Measurements from ENCODE around the gene INHBA. TPM values are rescaled to one million over a fixed set of nuclear protein-coding genes. Genes with fewer than 3 reads are reported as not detected.

The INHBA gene
- under 1 TPM in 1 of 2 donors, not detected in 1; 0.52 TPM for total RNA-seq

DNA sequence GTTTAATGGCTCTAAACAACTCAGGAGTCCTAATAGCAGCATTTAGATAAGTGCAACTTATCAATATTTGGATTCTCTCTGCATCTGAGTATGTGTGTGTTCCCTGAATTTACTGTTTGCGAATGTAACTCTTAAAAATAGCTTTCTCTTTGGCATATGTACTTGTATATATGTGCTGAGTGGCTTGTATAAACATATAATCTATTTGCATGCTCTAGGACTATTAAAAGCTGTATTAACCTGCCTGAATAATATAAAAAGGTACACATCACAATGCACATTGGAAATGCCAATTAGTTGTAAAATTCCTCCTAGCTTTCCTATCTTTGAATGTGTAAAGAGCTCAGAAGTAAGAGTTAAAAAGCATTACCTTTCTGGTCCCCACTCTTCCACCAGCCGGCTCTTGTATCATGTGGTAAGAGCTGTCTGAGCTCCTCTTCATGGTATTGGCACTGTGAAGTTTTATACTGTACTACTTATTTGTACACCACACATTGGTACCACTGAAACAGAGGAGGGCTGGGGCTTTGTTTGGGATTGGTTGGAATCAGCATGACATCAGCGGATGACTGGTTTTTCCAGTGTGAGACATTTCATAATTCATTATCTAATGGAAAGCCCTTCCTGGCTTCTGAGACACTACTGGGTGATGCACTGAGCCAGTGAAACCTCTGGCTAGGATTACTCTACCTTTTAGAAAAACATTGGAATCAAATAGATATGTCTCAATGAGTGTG lies at the start of gene INHBA:
Gene INHBA, minus strand, starts transcription at position 456 of the 737 bp plus-strand sequence. CDS start 2,716 bp downstream, outside the sequence.
- Histone ChIP-seq H3K4me1 (peaks cover 26% of the 10 kb centered on the region), H3K36me3 (replicated peaks in 1 of 2; ENCODE audit: insufficient read depth in 1 of 2, low read depth in 2 of 2) (no peaks in the 10 kb centered on the region), H3K27me3 (no peaks in the 10 kb centered on the region), H3K9me3 (no peaks in the 10 kb centered on the region), H3K4me3 (no peak within 1 kb of the TSS), H3K27ac (no peak within 1 kb of the TSS)
- ATAC-seq = no peak
- no peak for DNase-seq
- no peak for TF ChIP-seq POLR2A (IDR thresholded peaks at IDR 0.05)
- TF ChIP-seq, protein P1, sequence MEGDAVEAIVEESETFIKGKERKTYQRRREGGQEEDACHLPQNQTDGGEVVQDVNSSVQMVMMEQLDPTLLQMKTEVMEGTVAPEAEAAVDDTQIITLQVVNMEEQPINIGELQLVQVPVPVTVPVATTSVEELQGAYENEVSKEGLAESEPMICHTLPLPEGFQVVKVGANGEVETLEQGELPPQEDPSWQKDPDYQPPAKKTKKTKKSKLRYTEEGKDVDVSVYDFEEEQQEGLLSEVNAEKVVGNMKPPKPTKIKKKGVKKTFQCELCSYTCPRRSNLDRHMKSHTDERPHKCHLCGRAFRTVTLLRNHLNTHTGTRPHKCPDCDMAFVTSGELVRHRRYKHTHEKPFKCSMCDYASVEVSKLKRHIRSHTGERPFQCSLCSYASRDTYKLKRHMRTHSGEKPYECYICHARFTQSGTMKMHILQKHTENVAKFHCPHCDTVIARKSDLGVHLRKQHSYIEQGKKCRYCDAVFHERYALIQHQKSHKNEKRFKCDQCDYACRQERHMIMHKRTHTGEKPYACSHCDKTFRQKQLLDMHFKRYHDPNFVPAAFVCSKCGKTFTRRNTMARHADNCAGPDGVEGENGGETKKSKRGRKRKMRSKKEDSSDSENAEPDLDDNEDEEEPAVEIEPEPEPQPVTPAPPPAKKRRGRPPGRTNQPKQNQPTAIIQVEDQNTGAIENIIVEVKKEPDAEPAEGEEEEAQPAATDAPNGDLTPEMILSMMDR (IDR thresholded peaks at IDR 0.05) = no peak
- intact Hi-C loops (cut with DNase I) = no loop called here
- 64 to 67% methylated on average over 3 of the region's 3 CpGs for WGBS, 2 donors

DNA sequence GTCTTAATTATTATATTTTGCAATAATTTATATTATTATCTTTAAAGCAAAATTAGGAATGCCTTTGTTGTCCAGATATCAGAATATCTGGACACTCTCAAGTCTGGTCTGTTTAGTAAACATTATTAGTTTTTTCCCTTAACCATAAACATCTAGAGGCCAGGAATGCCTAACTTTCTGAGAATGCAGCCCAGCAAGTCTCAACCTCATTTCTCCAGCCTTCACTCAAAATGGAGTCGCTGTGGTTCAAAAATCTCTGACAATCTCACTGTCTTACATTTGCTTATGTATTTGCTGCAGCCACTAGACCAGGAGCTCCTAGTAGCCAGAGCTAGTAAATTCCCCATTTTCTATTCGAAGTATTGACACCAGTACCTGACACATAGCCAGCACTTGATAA lies 49.7 kb upstream of the INHBA start:
- DNase-seq (no peak), ATAC-seq (no peak)
- intact Hi-C loops (cut with DNase I) = no loop called here
- Histone ChIP-seq H3K4me3 (no peak overlapping the region), H3K36me3 (replicated peaks in 1 of 2; ENCODE audit: insufficient read depth in 1 of 2, low read depth in 2 of 2) (no peaks in the 10 kb centered on the region), H3K27ac (no peak overlapping the region), H3K27me3 (no peaks in the 10 kb centered on the region), H3K4me1 (no peaks in the 10 kb centered on the region), H3K9me3 (no peaks in the 10 kb centered on the region)
- TF ChIP-seq, protein P1 (IDR thresholded peaks at IDR 0.05) = no peak
- TF ChIP-seq POLR2A (IDR thresholded peaks at IDR 0.05) = no peak
- 51 to 55% methylated on average over 2 of the region's 2 CpGs for WGBS, 2 donors

DNA sequence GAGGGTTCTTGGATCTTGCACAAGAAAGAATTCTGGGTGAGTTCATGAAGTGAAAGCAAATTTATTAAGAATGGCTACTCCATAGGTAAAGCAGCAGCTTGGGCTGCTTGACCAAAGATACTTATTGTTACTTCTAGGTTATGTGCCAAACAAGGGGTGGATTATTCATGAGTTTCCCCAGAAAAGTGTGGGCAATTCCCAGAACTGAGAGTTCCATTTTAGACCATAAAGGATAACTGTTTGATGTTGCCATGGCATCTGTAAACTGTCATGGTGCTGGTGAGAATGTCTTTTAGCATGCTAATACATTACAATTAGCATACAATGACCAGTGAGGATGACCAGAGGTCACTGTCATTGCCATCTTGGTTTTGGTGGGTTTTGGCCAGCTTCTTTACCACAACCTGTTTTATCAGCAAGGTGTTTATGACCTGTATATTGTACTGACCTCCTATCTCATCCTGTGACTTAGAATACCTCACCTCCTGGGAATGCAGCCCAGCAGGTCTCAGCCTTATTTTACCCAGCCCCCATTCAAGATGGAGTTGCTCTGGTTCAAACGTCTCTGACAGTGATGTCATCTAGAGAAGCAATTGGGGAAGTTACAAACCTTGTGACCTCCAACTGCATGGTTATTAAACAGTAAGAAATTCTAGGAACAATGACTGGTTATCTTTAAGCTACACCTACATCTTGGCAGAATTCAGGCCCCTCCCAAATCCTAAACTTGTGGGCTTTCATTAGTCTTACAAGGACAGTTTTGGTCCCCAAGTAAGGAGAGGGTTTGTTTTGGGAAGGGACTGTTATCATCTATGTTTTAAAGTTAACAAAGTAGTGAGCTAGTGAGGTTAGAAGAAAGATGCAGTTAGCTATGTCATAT lies 48.0 kb upstream of the INHBA start:
- DNase-seq (no peak), ATAC-seq (no peak)
- WGBS, 2 donors = 12 to 17% methylated on average over 1 of the region's 1 CpG
- Histone ChIP-seq H3K4me3 (no peak overlapping the region), H3K9me3 (no peaks in the 10 kb centered on the region), H3K4me1 (no peaks in the 10 kb centered on the region), H3K27me3 (no peaks in the 10 kb centered on the region), H3K36me3 (replicated peaks in 1 of 2; ENCODE audit: insufficient read depth in 1 of 2, low read depth in 2 of 2) (no peaks in the 10 kb centered on the region), H3K27ac (no peak overlapping the region)
- TF ChIP-seq POLR2A (IDR thresholded peaks at IDR 0.05) = no peak
- TF ChIP-seq, protein P1 (IDR thresholded peaks at IDR 0.05) = no peak
- intact Hi-C loops (cut with DNase I) = no loop called here

DNA sequence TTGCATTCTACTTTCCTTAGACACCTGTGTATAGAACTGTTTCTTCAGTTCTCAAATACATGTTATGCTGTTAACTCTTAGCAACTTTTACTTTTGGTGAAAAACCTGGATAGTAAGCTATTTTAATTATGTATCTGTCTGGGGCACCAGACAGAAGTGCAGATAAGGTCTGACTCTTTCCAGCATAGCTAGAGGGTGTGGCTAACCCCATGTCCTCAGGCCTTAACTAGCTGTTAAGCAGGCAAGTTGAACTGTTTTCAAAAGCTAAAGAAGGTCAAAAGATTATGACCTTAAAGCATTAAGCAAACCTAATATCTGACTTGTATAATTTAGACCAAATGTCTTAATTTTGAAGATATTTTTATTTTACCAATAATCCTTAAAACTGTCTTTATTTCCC lies 45.1 kb upstream of the INHBA start:
- intact Hi-C loops (cut with DNase I) = no loop called here
- TF ChIP-seq, protein P1 (IDR thresholded peaks at IDR 0.05) = no peak
- TF ChIP-seq POLR2A (IDR thresholded peaks at IDR 0.05) = no peak
- Histone ChIP-seq H3K4me1 (no peaks in the 10 kb centered on the region), H3K36me3 (replicated peaks in 1 of 2; ENCODE audit: insufficient read depth in 1 of 2, low read depth in 2 of 2) (no peaks in the 10 kb centered on the region), H3K4me3 (no peak overlapping the region), H3K27ac (no peak overlapping the region), H3K27me3 (no peaks in the 10 kb centered on the region), H3K9me3 (no peaks in the 10 kb centered on the region)
- no peak for DNase-seq
- no peak for ATAC-seq
